K562 (cell line): ENCODE results near the gene TMEM87B. TPM values are rescaled to one million over a fixed set of nuclear protein-coding genes. Genes with fewer than 3 reads are reported as not detected.
A peak's percentile ranks its signal among the peaks of the same experiment; 100 is the strongest.

Source experiments
- CREBBP ChIP-seq: IDR thresholded peaks from one replicate; pipeline ENCODE4 v1.6.1; 2012; ENCODE audit warnings: low read depth, mild to moderate bottlenecking, control low read depth, inconsistent platforms, low read length
- IRF2 ChIP-seq: sonication (generic); formaldehyde crosslinking; IDR thresholded peaks from 2 replicates; pipeline ENCODE4 v1.8.1; 2022; ENCODE audit warnings: mild to moderate bottlenecking, missing genetic modification reagents
- KLF10 ChIP-seq: fragments of 250-450 bp; sonication (Bioruptor Pico); IDR thresholded peaks from 2 replicates; pipeline ENCODE4 v1.6.1; 2021; ENCODE audit warnings: matching md5 sums
- MCM3 ChIP-seq: fragments of 450-650 bp; IDR thresholded peaks from 2 replicates; pipeline ENCODE4 v1.6.1; 2016
- NFRKB ChIP-seq: fragments of 450-650 bp; IDR thresholded peaks from 2 replicates; pipeline ENCODE4 v1.6.1; 2016; ENCODE audit warnings: low read depth
- PURB ChIP-seq: sonication (generic); formaldehyde crosslinking; IDR thresholded peaks from 2 replicates; pipeline ENCODE4 v1.9.0; 2021; ENCODE audit warnings: low read depth, mild to moderate bottlenecking, missing genetic modification reagents
- TAF7 ChIP-seq: fragments of 450-650 bp; IDR thresholded peaks from 2 replicates; pipeline ENCODE4 v1.6.1; 2016; ENCODE audit warnings: missing genetic modification characterization, missing compliant biosample characterization
- TSC22D4 ChIP-seq: fragments of 450-650 bp; IDR thresholded peaks from 2 replicates; pipeline ENCODE4 v1.6.1; 2016; ENCODE audit warnings: missing genetic modification characterization, missing biosample characterization, control low read depth
- ZFP1 ChIP-seq: fragments of 450-650 bp; formaldehyde crosslinking; IDR thresholded peaks from 2 replicates; pipeline ENCODE4 v1.4.0; 2020; ENCODE audit warnings: mild to moderate bottlenecking, mixed read lengths
- ZNF12 ChIP-seq: sonication (generic); formaldehyde crosslinking; IDR thresholded peaks from 2 replicates; pipeline ENCODE4 v1.4.0; 2020; ENCODE audit warnings: mild to moderate bottlenecking, missing genetic modification reagents
- ZNF143 ChIP-seq: sonication (generic); formaldehyde crosslinking; IDR thresholded peaks from 2 replicates; pipeline ENCODE4 v1.9.0; 2022; ENCODE audit warnings: mild to moderate bottlenecking, missing genetic modification reagents
- ZNF212 ChIP-seq: fragments of 450-650 bp; formaldehyde crosslinking; IDR thresholded peaks from 2 replicates; pipeline ENCODE4 v1.4.0; 2020; ENCODE audit warnings: mild to moderate bottlenecking
- ZNF41 ChIP-seq: fragments of 250-450 bp; sonication (Bioruptor Pico); conservative IDR thresholded peaks from 2 replicates; pipeline ENCODE4 v1.4.0; 2020; ENCODE audit warnings: mild to moderate bottlenecking
- ZNF778 ChIP-seq: fragments of 450-650 bp; formaldehyde crosslinking; IDR thresholded peaks from 2 replicates; pipeline ENCODE4 v1.4.0; 2020; ENCODE audit warnings: mild to moderate bottlenecking, moderate library complexity
- polyA plus RNA-seq, 8 experiments: library from polyadenylated mRNA; depleted of rRNA in 4 of 8; stranded (reverse) in 5 of 8; unstranded in 3 of 8; fragments of >200 nt; fragmentation: Nextera tagmentation in 2 of 8; fragmentation: Illumina TruSeq in 1 of 8; extraction: Ambion mirVana in 2 of 8; extraction: Trizol in 1 of 8; gene quantifications; 2 replicates each; pipeline versions ENCODE4 v1.2.1 to v1.2.3, GENCODE V29; 2011 to 2014; ENCODE audit warnings: inconsistent platforms in 1 of 8, missing spikeins in 1 of 8
- total RNA-seq, 7 experiments: library from RNA; depleted of rRNA in 6 of 7; stranded (reverse); fragments of >200 nt in 6 of 7; fragmentation: Illumina TruSeq in 2 of 7; extraction: Trizol in 2 of 7; gene quantifications; 2 replicates each; pipeline versions ENCODE4 v1.2.1 to v1.2.3, GENCODE V29; 2011 to 2021; ENCODE audit warnings: low replicate concordance in 1 of 7
- TF ChIP-seq, protein P1 (sequence below): sonication (generic); formaldehyde crosslinking; IDR thresholded peaks from 2 replicates; pipeline ENCODE4 v1.8.1; 2022; ENCODE audit warnings: missing genetic modification reagents
- TF ChIP-seq, protein P2 (sequence below): fragments of 250-450 bp; sonication (Bioruptor Pico); IDR thresholded peaks from 2 replicates; pipeline ENCODE4 v1.8.0; 2021; ENCODE audit warnings: mild to moderate bottlenecking, moderate library complexity
- TF ChIP-seq, protein P3 (sequence below): sonication (generic); formaldehyde crosslinking; IDR thresholded peaks from 2 replicates; pipeline ENCODE4 v1.8.1; 2023; ENCODE audit warnings: mild to moderate bottlenecking, missing genetic modification reagents
- TF ChIP-seq, protein P4 (sequence below), 2 experiments: fragments of 200-800 bp in 1 of 2; sonication (Bioruptor generic) in 1 of 2; sonication (generic) in 1 of 2; formaldehyde crosslinking in 1 of 2; IDR thresholded peaks in 1 of 2; conservative IDR thresholded peaks in 1 of 2; 2 replicates each; pipeline versions ENCODE4 v1.5.0 to v1.6.1; 2016 to 2020; ENCODE audit warnings: missing compliant biosample characterization in 1 of 2, missing genetic modification characterization in 1 of 2, missing genetic modification reagents in 1 of 2

The TMEM87B gene
- total and polyA plus RNA-seq, 9 of the 15 experiments (the other 6 are each of a cell fraction or from before 2014, with no cell fraction given) = 3.7 to 17.1 (median 11.0) TPM

DNA sequence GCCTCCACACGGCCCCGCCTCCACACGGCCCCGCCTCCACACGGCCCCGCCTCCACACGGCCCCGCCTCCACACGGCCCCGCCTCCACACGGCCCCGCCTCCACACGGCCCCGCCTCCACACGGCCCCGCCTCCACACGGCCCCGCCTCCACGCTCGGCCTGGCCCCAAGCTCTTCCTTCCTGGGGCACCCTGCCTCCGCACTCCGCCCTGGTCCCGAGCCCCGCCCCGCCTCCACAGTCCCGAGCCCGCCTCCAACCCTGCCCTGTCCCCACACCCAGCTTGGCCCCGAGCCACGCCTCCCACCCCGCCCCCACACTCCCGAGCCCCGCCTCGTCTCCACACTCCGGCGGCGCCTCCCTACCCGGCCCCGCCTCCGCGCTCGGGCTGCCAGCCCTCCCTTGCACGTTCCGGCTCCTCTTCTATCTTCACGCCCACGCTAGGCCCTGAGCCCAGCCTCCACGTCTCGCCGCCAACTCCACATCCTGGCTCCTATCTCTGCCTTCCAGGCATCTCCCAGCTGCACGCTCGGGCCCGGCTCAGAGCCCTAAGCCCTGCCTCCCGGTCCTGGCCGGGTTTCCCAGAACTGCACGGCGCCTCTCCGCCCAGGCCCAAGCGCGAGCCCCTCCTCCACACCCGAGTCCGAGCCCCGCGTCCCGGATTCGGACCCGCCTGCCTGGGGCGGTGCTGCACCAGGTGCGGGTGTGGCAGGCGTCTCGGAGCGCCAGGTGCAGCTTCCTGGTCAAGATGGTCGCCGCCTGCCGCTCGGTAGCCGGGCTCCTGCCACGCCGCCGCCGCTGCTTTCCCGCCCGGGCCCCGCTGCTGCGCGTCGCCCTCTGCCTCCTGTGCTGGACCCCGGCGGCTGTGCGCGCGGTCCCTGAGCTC is at the start of gene TMEM87B (continued):
- TF ChIP-seq KLF10 = no peak
- no peak for TF ChIP-seq TAF7 (tag)
- TF ChIP-seq ZNF41 (CRISPR knock-in tag) = no peak
- no peak; the same call in 1 of the 2 replicates for TF ChIP-seq ZNF143 (CRISPR knock-in tag)
- no peak for TF ChIP-seq CREBBP
- peak; percentile 66 for TF ChIP-seq ZNF12 (CRISPR knock-in tag)
- no peak for TF ChIP-seq IRF2 (CRISPR knock-in tag)
- no peak for TF ChIP-seq MCM3
- TF ChIP-seq ZNF778 = no peak
- TF ChIP-seq, protein P1, sequence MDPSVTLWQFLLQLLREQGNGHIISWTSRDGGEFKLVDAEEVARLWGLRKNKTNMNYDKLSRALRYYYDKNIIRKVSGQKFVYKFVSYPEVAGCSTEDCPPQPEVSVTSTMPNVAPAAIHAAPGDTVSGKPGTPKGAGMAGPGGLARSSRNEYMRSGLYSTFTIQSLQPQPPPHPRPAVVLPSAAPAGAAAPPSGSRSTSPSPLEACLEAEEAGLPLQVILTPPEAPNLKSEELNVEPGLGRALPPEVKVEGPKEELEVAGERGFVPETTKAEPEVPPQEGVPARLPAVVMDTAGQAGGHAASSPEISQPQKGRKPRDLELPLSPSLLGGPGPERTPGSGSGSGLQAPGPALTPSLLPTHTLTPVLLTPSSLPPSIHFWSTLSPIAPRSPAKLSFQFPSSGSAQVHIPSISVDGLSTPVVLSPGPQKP (CRISPR knock-in tag) = no peak
- TF ChIP-seq, protein P2, sequence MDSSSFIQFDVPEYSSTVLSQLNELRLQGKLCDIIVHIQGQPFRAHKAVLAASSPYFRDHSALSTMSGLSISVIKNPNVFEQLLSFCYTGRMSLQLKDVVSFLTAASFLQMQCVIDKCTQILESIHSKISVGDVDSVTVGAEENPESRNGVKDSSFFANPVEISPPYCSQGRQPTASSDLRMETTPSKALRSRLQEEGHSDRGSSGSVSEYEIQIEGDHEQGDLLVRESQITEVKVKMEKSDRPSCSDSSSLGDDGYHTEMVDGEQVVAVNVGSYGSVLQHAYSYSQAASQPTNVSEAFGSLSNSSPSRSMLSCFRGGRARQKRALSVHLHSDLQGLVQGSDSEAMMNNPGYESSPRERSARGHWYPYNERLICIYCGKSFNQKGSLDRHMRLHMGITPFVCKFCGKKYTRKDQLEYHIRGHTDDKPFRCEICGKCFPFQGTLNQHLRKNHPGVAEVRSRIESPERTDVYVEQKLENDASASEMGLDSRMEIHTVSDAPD (CRISPR knock-in tag) = no peak
- no peak for TF ChIP-seq PURB (CRISPR knock-in tag)
- TF ChIP-seq NFRKB = peak; percentile 50; the same call in 1 of the 2 replicates
- TF ChIP-seq ZFP1 = no peak
- TF ChIP-seq ZNF212 (CRISPR knock-in tag) = 0 out of 2 replicates have a peak, but pooled peaks have one; percentile 36
- no peak for TF ChIP-seq TSC22D4
- TF ChIP-seq, protein P3, sequence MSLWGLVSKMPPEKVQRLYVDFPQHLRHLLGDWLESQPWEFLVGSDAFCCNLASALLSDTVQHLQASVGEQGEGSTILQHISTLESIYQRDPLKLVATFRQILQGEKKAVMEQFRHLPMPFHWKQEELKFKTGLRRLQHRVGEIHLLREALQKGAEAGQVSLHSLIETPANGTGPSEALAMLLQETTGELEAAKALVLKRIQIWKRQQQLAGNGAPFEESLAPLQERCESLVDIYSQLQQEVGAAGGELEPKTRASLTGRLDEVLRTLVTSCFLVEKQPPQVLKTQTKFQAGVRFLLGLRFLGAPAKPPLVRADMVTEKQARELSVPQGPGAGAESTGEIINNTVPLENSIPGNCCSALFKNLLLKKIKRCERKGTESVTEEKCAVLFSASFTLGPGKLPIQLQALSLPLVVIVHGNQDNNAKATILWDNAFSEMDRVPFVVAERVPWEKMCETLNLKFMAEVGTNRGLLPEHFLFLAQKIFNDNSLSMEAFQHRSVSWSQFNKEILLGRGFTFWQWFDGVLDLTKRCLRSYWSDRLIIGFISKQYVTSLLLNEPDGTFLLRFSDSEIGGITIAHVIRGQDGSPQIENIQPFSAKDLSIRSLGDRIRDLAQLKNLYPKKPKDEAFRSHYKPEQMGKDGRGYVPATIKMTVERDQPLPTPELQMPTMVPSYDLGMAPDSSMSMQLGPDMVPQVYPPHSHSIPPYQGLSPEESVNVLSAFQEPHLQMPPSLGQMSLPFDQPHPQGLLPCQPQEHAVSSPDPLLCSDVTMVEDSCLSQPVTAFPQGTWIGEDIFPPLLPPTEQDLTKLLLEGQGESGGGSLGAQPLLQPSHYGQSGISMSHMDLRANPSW = no peak; the same call in 1 of the 2 replicates
- TF ChIP-seq, protein P4, sequence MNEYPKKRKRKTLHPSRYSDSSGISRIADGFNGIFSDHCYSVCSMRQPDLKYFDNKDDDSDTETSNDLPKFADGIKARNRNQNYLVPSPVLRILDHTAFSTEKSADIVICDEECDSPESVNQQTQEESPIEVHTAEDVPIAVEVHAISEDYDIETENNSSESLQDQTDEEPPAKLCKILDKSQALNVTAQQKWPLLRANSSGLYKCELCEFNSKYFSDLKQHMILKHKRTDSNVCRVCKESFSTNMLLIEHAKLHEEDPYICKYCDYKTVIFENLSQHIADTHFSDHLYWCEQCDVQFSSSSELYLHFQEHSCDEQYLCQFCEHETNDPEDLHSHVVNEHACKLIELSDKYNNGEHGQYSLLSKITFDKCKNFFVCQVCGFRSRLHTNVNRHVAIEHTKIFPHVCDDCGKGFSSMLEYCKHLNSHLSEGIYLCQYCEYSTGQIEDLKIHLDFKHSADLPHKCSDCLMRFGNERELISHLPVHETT (CRISPR knock-in tag; conservative IDR thresholded peaks at IDR 0.05 in 1 of 2, IDR thresholded peaks at IDR 0.05 in 1 of 2) = peak in 1 of 2 experiments; percentile 86; a peak in 2 of 4 replicates
